Natural killer cell (primary cell): ENCODE results near the gene AK3. TPM values are rescaled to one million over a fixed set of nuclear protein-coding genes. Genes with fewer than 3 reads are reported as not detected.

Experiments used
- ATAC-seq, 3 donors: fragments of 150-1000 bp in 2 of 3; fragments of 200-7000 bp in 1 of 3; cut with Tn5 transposase; 1 replicate in 1 of 3; 2 replicates in 2 of 3; pipeline ENCODE4 v1.10.0; 2021; ENCODE audit warnings: mild to moderate bottlenecking in 2 of 3, moderate library complexity in 2 of 3
- DNase-seq, 2 donors: peaks; one replicate each; pipeline versions ENCODE4 v3.0.0 to v3.0.0-alpha.2; 2013 to 2021; ENCODE audit warnings: mixed read lengths in 1 of 2
- H3K27ac ChIP-seq: one replicate; pipeline ENCODE4 v1.5.1; 2013; ENCODE audit warnings: mild to moderate bottlenecking, low read length
- H3K27me3 ChIP-seq: one replicate; pipeline ENCODE4 v1.6.1; 2013; ENCODE audit warnings: low read length; ENCODE audit not compliant: control insufficient read depth, insufficient read depth
- H3K36me3 ChIP-seq: one replicate; pipeline ENCODE4 v1.6.1; 2013; ENCODE audit warnings: low read length; ENCODE audit not compliant: control insufficient read depth, insufficient read depth
- H3K4me1 ChIP-seq: one replicate; pipeline ENCODE4 v1.6.1; 2013; ENCODE audit warnings: low read length; ENCODE audit not compliant: control insufficient read depth, insufficient read depth
- H3K4me3 ChIP-seq: one replicate; pipeline ENCODE4 v1.5.1; 2013; ENCODE audit warnings: low read length
- H3K9me3 ChIP-seq: one replicate; pipeline ENCODE4 v1.6.1; 2013; ENCODE audit warnings: low read length; ENCODE audit not compliant: control insufficient read depth, insufficient read depth
- H3K27ac Mint-ChIP-seq, 2 donors: one replicate each; pipeline ENCODE4 v1.8.0; 2022; ENCODE audit warnings: mild to moderate bottlenecking in 2 of 2, mixed read lengths in 2 of 2, moderate library complexity in 1 of 2
- H3K27me3 Mint-ChIP-seq, 2 donors: one replicate each; pipeline ENCODE4 v1.8.0; 2022; ENCODE audit warnings: low read depth in 2 of 2, mixed read lengths in 2 of 2
- H3K36me3 Mint-ChIP-seq: one replicate; pipeline ENCODE4 v1.8.0; 2022; ENCODE audit warnings: mixed read lengths
- H3K4me1 Mint-ChIP-seq, 2 donors: one replicate each; pipeline ENCODE4 v1.8.0; 2022; ENCODE audit warnings: mixed read lengths in 2 of 2
- H3K4me3 Mint-ChIP-seq: one replicate; pipeline ENCODE4 v1.8.0; 2022; ENCODE audit warnings: mild to moderate bottlenecking, moderate library complexity, mixed read lengths
- H3K9me3 Mint-ChIP-seq, 2 donors: one replicate each; pipeline ENCODE4 v1.8.0; 2022; ENCODE audit warnings: mixed read lengths in 2 of 2
- CTCF ChIP-seq: fragments of 200-600 bp; IDR thresholded peaks from one replicate; pipeline ENCODE4 v1.8.0; 2022; ENCODE audit warnings: antibody characterized with exemption
- WGBS: methylation state at CpG from one replicate; pipeline ENCODE4 v1.1.7; 2013; ENCODE audit warnings: missing lambda C conversion rate; ENCODE audit not compliant: insufficient coverage; 5-methylcytosine and 5-hydroxymethylcytosine counted together
- intact Hi-C: fragments of 100-400 bp; cut with micrococcal nuclease; formaldehyde crosslinking; loops from one replicate; pipeline ENCODE4 v1.14.2; 2022
- total RNA-seq, 4 donors: library from RNA; stranded (reverse); fragments of 120-200 nt in 1 of 4; gene quantifications; one replicate each; pipeline versions ENCODE4 v1.2.3 to v1.2.4, GENCODE V29; 2013 to 2022

AK3 gene
- total RNA-seq, 3 donors from 2014 or later (not counting 1 experiment from before 2014, with no cell fraction given) = 18.6 to 23.1 (median 21.0) TPM

GRCh38 chr9:4684820-4685219 is 56.2 kb downstream of the AK3 start:
- Mint-ChIP-seq H3K4me3 (no peak overlapping the region), H3K36me3 (no peaks in the 10 kb centered on the region), H3K4me1 (peaks cover 16 to 22% of the 10 kb centered on the region in 2 donors), H3K9me3 (no peaks in the 10 kb centered on the region), H3K27me3 (no peaks in the 10 kb centered on the region), H3K27ac (peak overlapping the region; percentile 57 to 75)
- peaks cover 8% of the 10 kb centered on the region for H3K4me1 ChIP-seq
- no peaks in the 10 kb centered on the region for H3K9me3 ChIP-seq
- ATAC-seq = no peak
- H3K4me3 ChIP-seq = no peak overlapping the region
- intact Hi-C loops = no loop called here
- H3K27ac ChIP-seq = no peak overlapping the region
- TF ChIP-seq CTCF = no peak
- H3K27me3 ChIP-seq = no peaks in the 10 kb centered on the region
- WGBS = 96% methylated on average over 4 of the region's 4 CpGs
- H3K36me3 ChIP-seq = peaks cover 21% of the 10 kb centered on the region
- no peak for DNase-seq

- no peak overlapping the region for H3K4me3 Mint-ChIP-seq
- intact Hi-C loops = no loop called here
- no peaks in the 10 kb centered on the region for H3K9me3 ChIP-seq
- no peak overlapping the region for H3K27ac Mint-ChIP-seq
- H3K4me1 Mint-ChIP-seq = peaks cover 15 to 17% of the 10 kb centered on the region in 2 donors
- H3K36me3 Mint-ChIP-seq = no peaks in the 10 kb centered on the region
- no peak overlapping the region for H3K27ac ChIP-seq
- no peak overlapping the region for H3K4me3 ChIP-seq
- peaks cover 8% of the 10 kb centered on the region for H3K36me3 ChIP-seq
- H3K4me1 ChIP-seq = peaks cover 8% of the 10 kb centered on the region
- H3K27me3 Mint-ChIP-seq = peaks cover 0 to under 1% of the 10 kb centered on the region in 2 donors
- no peaks in the 10 kb centered on the region for H3K9me3 Mint-ChIP-seq
- 60% methylated on average over 1 of the region's 2 CpGs for WGBS
- no peak for TF ChIP-seq CTCF
- ATAC-seq (no peak), DNase-seq (no peak)
- H3K27me3 ChIP-seq = no peaks in the 10 kb centered on the region
These were observed 60.3 kb downstream of the AK3 start for GRCh38 chr9:4680750-4681149.

GRCh38 chr9:4680173-4680525 is 60.9 kb downstream of the AK3 start:
- no peak overlapping the region for H3K27ac Mint-ChIP-seq
- peak in 1 of 2 donors; percentile 41 for DNase-seq
- 14% methylated on average over 10 of the region's 10 CpGs for WGBS
- Histone ChIP-seq H3K4me1 (peaks cover 8% of the 10 kb centered on the region), H3K36me3 (peaks cover 4% of the 10 kb centered on the region), H3K27ac (peak overlapping the region; percentile 94), H3K4me3 (peak overlapping the region; percentile 85), H3K27me3 (no peaks in the 10 kb centered on the region), H3K9me3 (no peaks in the 10 kb centered on the region)
- H3K27me3 Mint-ChIP-seq = peaks cover 0 to 2% of the 10 kb centered on the region in 2 donors
- H3K36me3 Mint-ChIP-seq = no peaks in the 10 kb centered on the region
- no peaks in the 10 kb centered on the region for H3K9me3 Mint-ChIP-seq
- ATAC-seq = no peak
- H3K4me1 Mint-ChIP-seq = peaks cover 15 to 17% of the 10 kb centered on the region in 2 donors
- no peak for TF ChIP-seq CTCF
- intact Hi-C loops = no loop called here
- H3K4me3 Mint-ChIP-seq = no peak overlapping the region
